Astrocyte of the cerebellum (primary cell): ENCODE results near the gene UQCRQ.

ENCODE experiments used
- DNase-seq: peaks from one replicate; pipeline ENCODE4 v3.0.0-alpha.2; 2011; ENCODE audit warnings: low read depth
- H3K4me3 ChIP-seq: 2 replicates; pipeline ENCODE4 v1.5.1; 2011; ENCODE audit warnings: mild to moderate bottlenecking, low read depth, low read length, moderate library complexity
- in situ Hi-C: cut with HindIII; loops from 2 replicates; pipeline ENCODE4 v1.10.0; 2017; ENCODE audit warnings: low sequenced_read_pairs
- TF ChIP-seq, protein P1 (sequence below): IDR thresholded peaks from 2 replicates; pipeline ENCODE4 v1.5.1; 2012; ENCODE audit warnings: low read length, low read depth, moderate library complexity, mild to moderate bottlenecking; ENCODE audit errors: missing control alignments

The UQCRQ gene

DNA sequence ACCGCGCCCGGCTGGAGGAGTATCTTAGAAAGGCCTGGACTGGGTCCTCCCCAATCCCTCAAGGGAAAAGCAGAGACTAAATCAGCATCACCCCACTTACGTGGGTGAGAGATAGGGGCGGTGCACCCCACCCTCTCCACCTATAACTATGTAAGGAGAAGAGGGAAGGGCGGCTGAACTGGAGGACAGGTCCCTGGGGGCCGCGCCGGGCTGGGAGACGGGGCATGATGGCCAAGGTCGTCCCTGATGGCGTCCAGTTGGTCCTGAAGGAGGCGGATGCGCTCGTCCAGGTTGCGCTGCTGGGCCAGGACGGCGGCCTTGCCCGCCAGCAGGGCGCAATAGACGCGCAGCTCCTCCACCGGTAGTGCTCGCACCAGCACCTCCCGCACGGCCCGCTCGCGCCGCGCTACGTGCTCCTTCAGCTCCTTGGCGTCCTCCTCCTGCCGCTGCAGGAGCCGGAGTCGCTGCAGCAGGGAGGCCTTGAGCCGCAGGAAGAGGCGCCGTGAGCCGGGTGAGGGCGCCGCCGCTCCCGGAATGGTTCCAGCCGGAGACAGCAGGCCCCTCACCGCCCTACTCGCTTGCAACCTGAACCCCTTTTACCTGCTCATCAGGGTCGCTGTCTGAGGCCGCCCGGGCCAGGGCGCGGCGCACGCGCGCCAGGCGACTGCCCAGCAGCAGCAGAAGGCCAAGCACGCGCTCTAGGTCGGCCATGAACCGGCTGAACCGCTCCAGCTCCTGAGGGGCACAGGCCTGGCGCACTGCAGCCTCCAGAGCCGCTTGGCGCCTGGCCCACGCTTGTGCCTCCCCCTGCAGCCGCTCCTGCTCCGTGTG is 43.6 kb upstream of the UQCRQ start:
- H3K4me3 ChIP-seq = peak overlapping the region; percentile 7
- in situ Hi-C loops = loop anchor here (5.0 kb wide), 1 partner anchor 51 kb away; no protein-coding TSS in a partner anchor
- DNase-seq = no peak

DNA sequence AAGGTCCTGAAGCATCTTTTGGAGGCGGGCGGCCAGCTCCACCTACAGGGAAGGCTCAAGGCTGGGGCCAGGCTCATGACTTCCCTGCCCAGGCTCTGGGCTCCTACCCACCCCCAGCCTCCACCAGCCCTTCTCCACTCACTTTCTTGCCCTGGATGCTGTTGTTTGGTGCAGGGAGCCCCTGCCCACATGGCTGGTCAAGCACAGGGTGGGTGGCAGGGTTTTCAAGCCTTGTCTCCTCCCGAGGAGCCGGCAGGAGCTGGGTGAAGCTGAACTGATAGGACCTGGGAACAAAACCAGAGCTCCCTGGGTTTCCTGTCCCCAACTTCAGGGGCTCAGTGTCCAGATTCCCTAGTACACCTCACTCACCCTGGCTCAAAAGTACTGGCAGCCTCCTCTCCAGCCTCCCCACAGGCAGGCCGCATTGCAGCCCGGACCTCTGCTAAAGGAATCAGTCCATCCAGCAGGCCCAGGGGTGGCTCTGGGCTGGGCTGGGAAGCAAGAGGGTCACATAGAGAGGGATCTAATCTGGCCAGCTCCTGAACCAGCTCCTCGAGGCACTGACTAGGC is 42.9 kb upstream of the UQCRQ start:
- TF ChIP-seq, protein P1, sequence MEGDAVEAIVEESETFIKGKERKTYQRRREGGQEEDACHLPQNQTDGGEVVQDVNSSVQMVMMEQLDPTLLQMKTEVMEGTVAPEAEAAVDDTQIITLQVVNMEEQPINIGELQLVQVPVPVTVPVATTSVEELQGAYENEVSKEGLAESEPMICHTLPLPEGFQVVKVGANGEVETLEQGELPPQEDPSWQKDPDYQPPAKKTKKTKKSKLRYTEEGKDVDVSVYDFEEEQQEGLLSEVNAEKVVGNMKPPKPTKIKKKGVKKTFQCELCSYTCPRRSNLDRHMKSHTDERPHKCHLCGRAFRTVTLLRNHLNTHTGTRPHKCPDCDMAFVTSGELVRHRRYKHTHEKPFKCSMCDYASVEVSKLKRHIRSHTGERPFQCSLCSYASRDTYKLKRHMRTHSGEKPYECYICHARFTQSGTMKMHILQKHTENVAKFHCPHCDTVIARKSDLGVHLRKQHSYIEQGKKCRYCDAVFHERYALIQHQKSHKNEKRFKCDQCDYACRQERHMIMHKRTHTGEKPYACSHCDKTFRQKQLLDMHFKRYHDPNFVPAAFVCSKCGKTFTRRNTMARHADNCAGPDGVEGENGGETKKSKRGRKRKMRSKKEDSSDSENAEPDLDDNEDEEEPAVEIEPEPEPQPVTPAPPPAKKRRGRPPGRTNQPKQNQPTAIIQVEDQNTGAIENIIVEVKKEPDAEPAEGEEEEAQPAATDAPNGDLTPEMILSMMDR = no peak
- DNase-seq = no peak
- no peak overlapping the region for H3K4me3 ChIP-seq
- in situ Hi-C loops = loop anchor here (5.0 kb wide), 1 partner anchor 51 kb away; no protein-coding TSS in a partner anchor

More for the DNA sequence above, 43.6 kb upstream of the UQCRQ start:
- TF ChIP-seq, protein P1 = no peak

DNA sequence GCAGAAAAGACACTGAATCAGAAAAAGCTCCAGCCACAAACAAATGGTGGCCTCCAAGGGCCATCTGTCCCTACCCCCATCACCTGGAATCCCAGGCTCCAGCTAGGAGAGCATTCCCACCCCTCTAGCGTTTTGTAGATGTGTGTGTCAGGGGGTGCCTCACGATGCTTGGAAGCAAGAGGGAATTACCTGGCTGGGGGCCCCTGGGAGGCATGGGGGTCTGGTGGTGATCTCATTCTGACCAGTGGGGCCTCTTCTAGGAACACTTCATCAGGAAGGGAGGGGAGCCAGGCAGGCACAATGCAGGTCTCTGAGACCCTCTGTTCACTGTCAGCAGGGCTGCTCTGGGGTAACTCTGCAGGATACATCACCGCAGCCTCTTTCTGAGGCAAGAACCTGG is 42.0 kb upstream of the UQCRQ start:
- in situ Hi-C loops = loop anchor here (5.0 kb wide), 1 partner anchor 52 kb away; no protein-coding TSS in a partner anchor
- no peak for DNase-seq
- no peak overlapping the region for H3K4me3 ChIP-seq
- TF ChIP-seq, protein P1 = no peak

DNA sequence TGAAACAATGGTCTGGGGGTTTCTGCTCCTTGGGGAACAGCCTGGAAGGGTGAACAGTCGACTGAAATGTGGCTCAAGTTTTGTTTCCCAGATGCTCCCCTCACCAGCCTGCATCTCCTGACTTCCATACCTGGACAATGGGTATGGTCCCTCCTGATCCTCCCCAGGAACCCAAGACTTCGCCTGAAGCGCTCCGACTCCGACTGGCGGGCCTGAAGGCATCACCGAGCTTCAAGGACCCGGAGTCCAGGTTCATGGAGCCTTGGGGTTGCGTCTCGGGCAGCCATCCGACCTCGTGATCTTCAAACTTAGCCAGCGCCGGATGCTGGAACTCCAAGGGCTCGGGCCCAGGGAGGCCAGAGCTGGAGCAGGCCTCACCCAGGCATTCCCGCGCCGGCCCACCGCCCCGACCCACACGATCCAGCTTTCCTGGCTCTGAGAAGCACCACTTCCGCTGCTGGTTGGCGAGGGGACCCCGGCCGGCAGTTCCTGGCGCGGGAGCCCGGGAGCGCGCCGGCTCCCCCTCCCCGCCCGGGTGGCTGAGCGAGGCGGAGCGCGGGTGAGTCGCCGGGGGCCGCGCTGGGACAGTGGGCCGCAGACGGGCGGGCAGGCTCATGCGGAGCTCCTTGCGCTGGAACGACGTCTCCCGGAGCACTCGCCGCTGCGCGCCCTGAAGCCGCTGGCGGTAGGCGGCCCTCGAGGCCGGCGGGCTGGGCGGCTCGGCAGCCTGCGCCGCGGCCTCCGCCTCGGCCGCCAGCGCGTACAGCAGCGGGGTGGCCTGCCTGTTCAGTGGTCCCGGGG is 41.2 kb upstream of the UQCRQ start:
- in situ Hi-C loops = no loop called here
- no peak for DNase-seq
- H3K4me3 ChIP-seq = no peak overlapping the region
- TF ChIP-seq, protein P1 = no peak

DNA sequence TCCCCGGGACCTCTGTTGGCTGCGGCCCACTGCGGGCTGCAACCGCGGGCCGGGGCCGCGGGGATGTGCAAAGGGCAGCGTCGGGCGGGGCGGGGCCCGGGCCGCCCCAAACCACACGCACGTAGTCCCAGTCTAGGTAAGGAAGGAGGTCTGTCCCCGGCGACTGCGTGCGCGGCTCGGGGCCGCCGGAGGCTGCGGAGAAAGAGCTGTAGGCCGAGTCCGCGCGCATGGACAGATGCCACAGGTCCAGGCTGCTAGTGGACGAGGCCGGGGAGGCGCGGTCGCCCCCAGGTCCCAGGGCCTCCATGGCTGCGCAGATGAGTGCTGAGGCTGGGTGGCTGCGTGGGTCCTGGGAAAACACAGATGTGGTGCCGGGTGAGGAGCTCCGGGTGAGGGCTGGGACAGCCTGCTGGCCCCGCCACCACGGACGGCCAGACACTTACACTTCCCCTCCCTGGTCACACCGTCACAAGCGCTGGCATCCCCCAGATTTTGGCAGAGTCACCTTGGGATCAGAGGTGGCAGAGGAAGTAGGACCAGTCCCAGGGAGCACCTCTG is 40.5 kb upstream of the UQCRQ start:
- no peak overlapping the region for H3K4me3 ChIP-seq
- TF ChIP-seq, protein P1 = no peak
- no peak for DNase-seq
- in situ Hi-C loops = no loop called here
